ENCODE measurements around the gene MT1M.

DNA sequence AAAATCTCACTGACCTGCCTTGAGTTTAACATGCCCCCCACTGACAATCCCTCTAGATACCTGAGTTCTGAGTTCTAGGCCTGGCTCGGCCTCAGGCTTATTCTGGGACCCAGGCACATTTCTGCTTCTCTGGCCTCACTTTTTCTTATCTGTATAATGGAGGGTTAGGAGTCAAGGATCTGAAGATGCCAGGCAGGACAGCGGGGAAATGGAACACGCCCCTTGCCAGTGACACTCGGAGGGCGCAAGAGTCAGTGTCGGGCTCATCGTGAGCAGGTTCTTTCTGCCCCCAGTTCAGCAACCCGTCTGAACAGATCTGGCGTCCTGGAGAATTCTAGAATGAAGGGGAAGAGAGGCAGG, 43.7 kb upstream of the MT1M start:
- TF ChIP-seq, protein P1, sequence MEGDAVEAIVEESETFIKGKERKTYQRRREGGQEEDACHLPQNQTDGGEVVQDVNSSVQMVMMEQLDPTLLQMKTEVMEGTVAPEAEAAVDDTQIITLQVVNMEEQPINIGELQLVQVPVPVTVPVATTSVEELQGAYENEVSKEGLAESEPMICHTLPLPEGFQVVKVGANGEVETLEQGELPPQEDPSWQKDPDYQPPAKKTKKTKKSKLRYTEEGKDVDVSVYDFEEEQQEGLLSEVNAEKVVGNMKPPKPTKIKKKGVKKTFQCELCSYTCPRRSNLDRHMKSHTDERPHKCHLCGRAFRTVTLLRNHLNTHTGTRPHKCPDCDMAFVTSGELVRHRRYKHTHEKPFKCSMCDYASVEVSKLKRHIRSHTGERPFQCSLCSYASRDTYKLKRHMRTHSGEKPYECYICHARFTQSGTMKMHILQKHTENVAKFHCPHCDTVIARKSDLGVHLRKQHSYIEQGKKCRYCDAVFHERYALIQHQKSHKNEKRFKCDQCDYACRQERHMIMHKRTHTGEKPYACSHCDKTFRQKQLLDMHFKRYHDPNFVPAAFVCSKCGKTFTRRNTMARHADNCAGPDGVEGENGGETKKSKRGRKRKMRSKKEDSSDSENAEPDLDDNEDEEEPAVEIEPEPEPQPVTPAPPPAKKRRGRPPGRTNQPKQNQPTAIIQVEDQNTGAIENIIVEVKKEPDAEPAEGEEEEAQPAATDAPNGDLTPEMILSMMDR (IDR thresholded peaks at IDR 0.05): no peak
- TF ChIP-seq POLR2A (IDR thresholded peaks at IDR 0.05) (no peak), EP300 (IDR thresholded peaks at IDR 0.05) (no peak)
